H9 (cell line): Measurements from ENCODE around the gene KCNA2. TPM values are rescaled to one million over a fixed set of nuclear protein-coding genes. Genes with fewer than 3 reads are reported as not detected.

ENCODE experiments used
- DNase-seq: peaks from one replicate; pipeline ENCODE4 v3.0.0-alpha.2; 2017
- H2AFZ ChIP-seq: one replicate; pipeline ENCODE4 v1.6.1; 2013; ENCODE audit warnings: mild to moderate bottlenecking, low read length, control low read depth, moderate library complexity
- H2AK5ac ChIP-seq: 2 replicates; pipeline ENCODE4 v1.6.1; 2013; ENCODE audit warnings: low read length, control low read depth, mixed read lengths; ENCODE audit not compliant: insufficient read length
- H2BK120ac ChIP-seq: one replicate; pipeline ENCODE4 v1.6.1; 2013; ENCODE audit warnings: low read depth, mild to moderate bottlenecking, low read length, control low read depth, inconsistent platforms; ENCODE audit not compliant: poor library complexity, severe bottlenecking
- H2BK12ac ChIP-seq: 2 replicates; pipeline ENCODE4 v1.6.1; 2013; ENCODE audit warnings: low read length, control low read depth, mixed read lengths, low read depth; ENCODE audit not compliant: insufficient read length
- H2BK15ac ChIP-seq: 2 replicates; pipeline ENCODE4 v1.6.1; 2013; ENCODE audit warnings: low read depth, low read length, control low read depth
- H2BK20ac ChIP-seq: one replicate; pipeline ENCODE4 v1.6.1; 2013; ENCODE audit warnings: low read depth, mild to moderate bottlenecking, low read length, control low read depth, inconsistent platforms; ENCODE audit not compliant: poor library complexity, severe bottlenecking
- H2BK5ac ChIP-seq: 2 replicates; pipeline ENCODE4 v1.6.1; 2013; ENCODE audit warnings: low read length, control low read depth, mixed read lengths; ENCODE audit not compliant: insufficient read length
- H3K14ac ChIP-seq: 2 replicates; pipeline ENCODE4 v1.6.1; 2013; ENCODE audit warnings: low read length, control low read depth; ENCODE audit not compliant: insufficient read depth
- H3K18ac ChIP-seq: 2 replicates; pipeline ENCODE4 v1.6.1; 2013; ENCODE audit warnings: low read depth, mild to moderate bottlenecking, mixed read lengths, low read length, control low read depth; ENCODE audit not compliant: insufficient read length
- H3K23ac ChIP-seq: 2 replicates; pipeline ENCODE4 v1.6.1; 2013; ENCODE audit warnings: low read length, control low read depth, mixed read lengths, low read depth; ENCODE audit not compliant: insufficient read length
- H3K23me2 ChIP-seq: 2 replicates; pipeline ENCODE4 v1.6.1; 2013; ENCODE audit warnings: low read depth, mild to moderate bottlenecking, mixed read lengths, low read length, control low read depth; ENCODE audit not compliant: insufficient read length, poor library complexity, severe bottlenecking
- H3K27ac ChIP-seq: 2 replicates; pipeline ENCODE4 v1.5.1; 2013; ENCODE audit warnings: low read length, control low read depth, mixed read lengths, low read depth; ENCODE audit not compliant: insufficient read length
- H3K27me3 ChIP-seq: 2 replicates; pipeline ENCODE4 v1.6.1; 2013; ENCODE audit warnings: low read length, control low read depth, inconsistent platforms; ENCODE audit not compliant: insufficient read depth
- H3K4ac ChIP-seq: 2 replicates; pipeline ENCODE4 v1.6.1; 2013; ENCODE audit warnings: low read depth, mild to moderate bottlenecking, control low read depth, inconsistent platforms, low read length, moderate library complexity
- H3K4me1 ChIP-seq: 2 replicates; pipeline ENCODE4 v1.6.1; 2013; ENCODE audit warnings: low read length, control low read depth, inconsistent platforms; ENCODE audit not compliant: insufficient read depth
- H3K4me2 ChIP-seq: 2 replicates; pipeline ENCODE4 v1.6.1; 2013; ENCODE audit warnings: low read length, control low read depth, mixed read lengths; ENCODE audit not compliant: insufficient read length, insufficient read depth
- H3K56ac ChIP-seq: 2 replicates; pipeline ENCODE4 v1.6.1; 2013; ENCODE audit warnings: low read depth, mild to moderate bottlenecking, mixed read lengths, low read length, control low read depth; ENCODE audit not compliant: insufficient read length
- H3K79me1 ChIP-seq: 2 replicates; pipeline ENCODE4 v1.6.1; 2013; ENCODE audit warnings: low read depth, mild to moderate bottlenecking, moderate library complexity, low read length, control low read depth, inconsistent platforms; ENCODE audit not compliant: insufficient read depth, poor library complexity, severe bottlenecking
- H3K79me2 ChIP-seq: 2 replicates; pipeline ENCODE4 v1.6.1; 2013; ENCODE audit warnings: low read length, control low read depth, inconsistent platforms; ENCODE audit not compliant: insufficient read depth
- H3K9ac ChIP-seq: 2 replicates; pipeline ENCODE4 v1.6.1; 2013; ENCODE audit warnings: low read length, control low read depth, mixed read lengths; ENCODE audit not compliant: insufficient read length; ENCODE audit errors: extremely low read depth
- H3K9me3 ChIP-seq: one replicate; pipeline ENCODE4 v1.6.1; 2013; ENCODE audit warnings: low read depth, low read length, inconsistent platforms; ENCODE audit not compliant: control insufficient read depth
- H3T11ph ChIP-seq: one replicate; pipeline ENCODE4 v1.6.1; 2013; ENCODE audit warnings: mild to moderate bottlenecking, low read length, control low read depth, inconsistent platforms
- H4K20me1 ChIP-seq: one replicate; pipeline ENCODE4 v1.6.1; 2013; ENCODE audit not compliant: control insufficient read depth, insufficient read length, insufficient read depth
- H4K5ac ChIP-seq: 2 replicates; pipeline ENCODE4 v1.6.1; 2013; ENCODE audit warnings: low read depth, mild to moderate bottlenecking, mixed read lengths, low read length, control low read depth; ENCODE audit not compliant: insufficient read length
- H4K8ac ChIP-seq: replicated peaks from 2 replicates; pipeline ENCODE4 v1.6.1; 2013; ENCODE audit warnings: low read length, control low read depth, mixed read lengths, low read depth; ENCODE audit not compliant: insufficient read length
- H4K91ac ChIP-seq: 2 replicates; pipeline ENCODE4 v1.6.1; 2013; ENCODE audit warnings: low read depth, mild to moderate bottlenecking, moderate library complexity, mixed read lengths, low read length, control low read depth; ENCODE audit not compliant: insufficient read length
- H3K27ac Mint-ChIP-seq, 3 experiments: 2 replicates in 2 of 3; 3 replicates in 1 of 3; pipeline ENCODE4 v1.8.0; 2020 to 2021; ENCODE audit warnings: mixed read lengths in 3 of 3, mild to moderate bottlenecking in 1 of 3, moderate library complexity in 1 of 3
- H3K27me3 Mint-ChIP-seq: 2 replicates; pipeline ENCODE4 v1.8.0; 2021; ENCODE audit warnings: low read depth, mild to moderate bottlenecking, moderate library complexity, mixed read lengths
- H3K36me3 Mint-ChIP-seq, 3 experiments: 2 replicates in 2 of 3; 3 replicates in 1 of 3; pipeline ENCODE4 v1.8.0; 2020 to 2021; ENCODE audit warnings: low read depth in 3 of 3, mixed read lengths in 3 of 3; ENCODE audit not compliant: insufficient read depth in 1 of 3
- H3K4me1 Mint-ChIP-seq, 2 experiments: 2 replicates each; pipeline ENCODE4 v1.8.0; 2020; ENCODE audit warnings: mixed read lengths in 2 of 2
- H3K4me3 Mint-ChIP-seq, 2 experiments: 2 replicates in 1 of 2; 3 replicates in 1 of 2; pipeline ENCODE4 v1.8.0; 2020 to 2021; ENCODE audit warnings: mild to moderate bottlenecking in 2 of 2, mixed read lengths in 2 of 2, moderate library complexity in 1 of 2
- H3K9me3 Mint-ChIP-seq, 2 experiments: 2 replicates in 1 of 2; 3 replicates in 1 of 2; pipeline ENCODE4 v1.8.0; 2020; ENCODE audit warnings: mild to moderate bottlenecking in 2 of 2, mixed read lengths in 2 of 2, moderate library complexity in 1 of 2
- CTCF ChIP-seq: fragments of 200-600 bp; sonication (generic); conservative IDR thresholded peaks from 3 replicates; pipeline ENCODE4 v1.8.0; 2021; ENCODE audit warnings: antibody characterized with exemption, mild to moderate bottlenecking
- total RNA-seq: library from RNA; stranded (reverse); gene quantifications from 2 replicates; pipeline ENCODE4 v1.2.1, GENCODE V29; 2021

The KCNA2 gene
- total RNA-seq, 1 experiment from 2014 or later, result 0.33 TPM

- Histone ChIP-seq H4K91ac (no peak overlapping the region), H2BK5ac (no peak overlapping the region), H3K9me3 (no peaks in the 10 kb centered on the region), H3K18ac (no peak overlapping the region), H2BK15ac (no peak overlapping the region), H4K20me1 (no peaks in the 10 kb centered on the region), H3K27me3 (peaks cover 44% of the 10 kb centered on the region), H3K4ac (no peak overlapping the region), H3K4me1 (no peaks in the 10 kb centered on the region; the same call in 1 of the 2 replicates), H3K27ac (no peak overlapping the region), H2BK20ac (no peak overlapping the region), H2AK5ac (no peak overlapping the region), H3K9ac (no peak overlapping the region), H2BK12ac (no peak overlapping the region), H3K79me1 (no peaks in the 10 kb centered on the region), H2AFZ (no peak overlapping the region), H3K23ac (no peak overlapping the region), H4K5ac (no peak overlapping the region), H3K23me2 (peaks cover 11% of the 10 kb centered on the region), H3K56ac (no peak overlapping the region), H4K8ac (no peak overlapping the region), H3K79me2 (no peaks in the 10 kb centered on the region), H3K4me2 (no peak overlapping the region), H3T11ph (no peak overlapping the region), H2BK120ac (no peak overlapping the region), H3K14ac (no peak overlapping the region)
- Mint-ChIP-seq H3K4me1 (peaks cover 14 to 18% of the 10 kb centered on the region in 2 experiments), H3K27me3 (peaks cover 93% of the 10 kb centered on the region), H3K27ac (no peak overlapping the region), H3K4me3 (no peak overlapping the region), H3K9me3 (peaks cover 0 to 3% of the 10 kb centered on the region in 2 experiments; a peak in 2 of 5 replicates), H3K36me3 (no peaks in the 10 kb centered on the region; a peak in 1 of 7 replicates)
- DNase-seq, result no peak
- TF ChIP-seq CTCF, result no peak
Observed at GRCh38 chr1:110610084-110610483, 3.9 kb upstream of the KCNA2 start.
